DMS79 treated with DMSO at 0.1 percent for 48 hours (cell line): ENCODE measurements around the gene KCNK5.
A peak's percentile ranks its signal among the peaks of the same experiment; 100 is the strongest.

ENCODE experiments used
- DNase-seq: peaks from one replicate; lab custom pipeline; 2025; lab: John Stamatoyannopoulos, UW

The KCNK5 gene, protein sequence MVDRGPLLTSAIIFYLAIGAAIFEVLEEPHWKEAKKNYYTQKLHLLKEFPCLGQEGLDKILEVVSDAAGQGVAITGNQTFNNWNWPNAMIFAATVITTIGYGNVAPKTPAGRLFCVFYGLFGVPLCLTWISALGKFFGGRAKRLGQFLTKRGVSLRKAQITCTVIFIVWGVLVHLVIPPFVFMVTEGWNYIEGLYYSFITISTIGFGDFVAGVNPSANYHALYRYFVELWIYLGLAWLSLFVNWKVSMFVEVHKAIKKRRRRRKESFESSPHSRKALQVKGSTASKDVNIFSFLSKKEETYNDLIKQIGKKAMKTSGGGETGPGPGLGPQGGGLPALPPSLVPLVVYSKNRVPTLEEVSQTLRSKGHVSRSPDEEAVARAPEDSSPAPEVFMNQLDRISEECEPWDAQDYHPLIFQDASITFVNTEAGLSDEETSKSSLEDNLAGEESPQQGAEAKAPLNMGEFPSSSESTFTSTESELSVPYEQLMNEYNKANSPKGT

DNA sequence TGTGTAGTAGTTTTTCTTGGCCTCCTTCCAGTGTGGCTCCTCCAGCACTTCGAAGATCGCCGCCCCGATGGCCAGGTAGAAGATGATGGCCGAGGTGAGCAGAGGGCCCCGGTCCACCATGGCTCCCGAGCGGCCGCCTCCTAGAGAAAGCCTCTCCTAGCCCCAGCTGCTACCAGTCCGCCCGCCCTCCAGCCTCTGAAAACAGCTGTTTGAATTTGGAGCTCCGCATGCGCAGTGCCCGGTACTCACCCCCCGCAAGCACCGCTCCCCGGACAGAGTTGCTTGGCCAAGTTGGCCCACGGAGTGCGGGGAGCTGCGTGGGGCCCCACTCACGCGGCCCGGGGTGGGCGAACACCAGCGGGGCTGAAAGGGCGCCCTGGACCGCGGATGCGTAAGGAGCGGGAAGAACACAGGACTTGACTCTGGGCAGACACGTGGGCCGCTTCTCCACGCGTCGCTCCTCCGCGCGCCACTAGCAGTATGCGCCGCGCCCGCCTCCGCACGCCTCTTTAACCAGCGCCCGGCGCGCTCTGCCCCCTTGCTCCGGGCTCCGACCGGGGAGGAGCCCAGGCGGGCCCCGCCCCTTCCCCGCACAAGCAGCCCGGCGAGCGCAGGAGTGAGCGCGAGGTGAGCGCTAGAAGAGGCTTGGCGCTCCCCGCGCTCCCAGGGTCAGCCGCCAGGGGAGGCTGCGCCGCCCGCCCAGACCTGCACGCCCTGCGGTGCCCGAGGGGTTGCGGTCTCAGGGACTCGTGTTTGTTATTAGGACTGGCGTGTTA is at the start of gene KCNK5:
KCNK5 (minus strand) TSS at position 484 of the 776 bp plus-strand sequence; CDS start at position 120, 364 bp downstream.
- DNase-seq: peak; percentile 66

DNA sequence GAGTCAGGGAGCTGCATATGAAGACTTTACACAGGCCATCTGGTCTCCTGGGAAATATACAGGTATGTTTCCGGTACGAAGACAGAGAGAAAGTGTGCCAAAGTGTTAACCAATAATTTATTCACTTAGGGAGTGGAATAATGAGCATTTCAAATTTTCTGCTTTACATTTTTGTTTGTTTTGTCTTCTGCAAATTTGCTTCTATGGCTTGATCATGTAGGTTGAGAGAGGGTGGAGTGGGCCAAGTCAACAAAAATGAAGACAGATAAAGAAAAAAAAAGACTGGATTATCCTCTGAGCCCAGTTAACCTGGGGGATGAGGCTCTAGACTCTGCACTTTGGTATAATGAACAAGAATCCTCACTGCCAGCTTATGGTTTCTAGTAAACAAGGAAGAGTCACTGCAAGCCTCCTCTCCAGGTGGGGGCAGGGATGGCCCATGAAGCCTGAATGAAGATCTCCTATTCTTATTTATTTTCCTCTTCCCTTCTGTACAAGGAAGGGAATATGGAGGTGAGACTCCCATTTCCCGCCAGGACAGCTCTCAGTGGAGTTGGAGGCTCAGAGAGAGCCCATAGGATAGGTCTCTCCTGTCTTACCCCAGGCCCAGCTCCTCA is 47.2 kb upstream of the KCNK5 start:
- no peak for DNase-seq

DNA sequence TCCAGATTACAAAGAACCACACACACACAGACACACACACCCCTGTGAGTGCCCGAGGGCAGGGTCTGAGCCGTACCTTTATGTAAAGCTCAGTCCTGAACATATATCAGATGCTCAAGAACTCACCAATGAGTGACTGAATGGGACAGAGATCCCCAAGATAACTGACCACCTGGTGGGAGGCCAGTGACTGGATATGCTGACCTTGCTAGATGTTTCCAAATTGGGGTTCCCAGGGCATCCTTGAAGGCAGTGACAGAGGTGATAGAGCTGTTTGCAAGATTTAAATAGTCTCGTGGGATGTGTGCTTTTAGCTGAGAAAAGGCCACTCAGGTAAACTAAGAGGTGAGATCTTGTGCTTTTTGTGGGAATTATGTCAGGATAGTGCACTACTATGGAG is 45.6 kb upstream of the KCNK5 start:
- DNase-seq: no peak

DNA sequence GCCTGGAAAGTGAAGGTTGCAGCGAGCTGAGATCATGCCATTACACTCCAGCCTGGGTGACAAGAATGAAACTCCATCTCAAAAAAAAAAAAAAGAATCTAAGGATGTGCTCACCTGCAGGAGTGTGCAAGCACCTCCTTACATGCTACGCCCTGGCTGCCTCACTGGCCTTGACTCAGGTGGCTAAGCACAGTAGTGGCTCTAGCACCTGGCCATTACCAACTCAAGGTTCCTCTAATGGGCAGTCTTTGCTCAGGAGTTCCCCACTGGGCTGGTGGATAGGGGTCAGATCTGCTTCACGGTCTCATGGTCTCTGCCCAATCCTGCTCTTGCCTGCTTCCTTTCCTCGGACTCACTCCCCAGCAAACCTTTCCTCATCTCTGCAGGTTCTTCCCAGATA is 45.2 kb upstream of the KCNK5 start:
- no peak for DNase-seq

DNA sequence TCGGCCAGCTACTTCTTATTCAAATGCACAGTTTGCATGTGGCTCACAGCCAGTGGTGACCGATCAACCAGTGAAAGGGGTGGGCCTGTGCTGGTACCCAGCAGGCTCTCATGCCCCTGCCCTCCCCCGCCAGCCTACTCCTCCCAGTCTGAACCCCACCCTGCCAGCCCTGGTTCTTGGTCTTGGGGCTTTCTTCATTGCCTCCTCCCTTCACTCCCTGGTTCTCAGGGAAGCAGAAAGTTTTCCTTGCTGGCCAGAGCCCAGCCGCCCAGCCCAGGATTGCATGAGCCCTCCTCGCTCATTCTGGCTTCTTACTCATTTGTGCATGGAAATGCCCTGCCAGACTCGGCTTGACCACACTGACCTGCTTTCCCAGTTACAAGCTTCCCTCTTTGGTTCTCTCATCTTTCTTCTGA is 44.1 kb upstream of the KCNK5 start:
- peak; percentile 9 for DNase-seq

DNA sequence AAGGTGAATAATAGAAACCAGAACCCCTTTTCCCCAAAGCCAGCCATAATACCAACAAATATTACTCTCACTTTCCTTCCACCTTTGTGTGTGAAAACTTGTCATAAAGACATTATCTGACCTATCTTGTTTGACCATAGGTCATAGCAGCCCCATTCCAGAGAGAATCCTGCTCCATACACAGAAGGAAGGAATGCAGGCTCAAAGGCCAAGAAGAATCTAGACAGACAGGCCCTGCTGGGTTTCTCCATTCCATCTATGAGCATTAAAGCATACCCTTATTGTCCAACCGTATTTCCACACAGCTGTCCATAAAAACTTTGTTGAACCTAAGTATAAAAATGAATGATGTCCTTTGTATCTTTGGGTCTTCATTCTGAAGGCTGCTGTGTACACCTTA is 40.7 kb upstream of the KCNK5 start:
- DNase-seq: no peak

DNA sequence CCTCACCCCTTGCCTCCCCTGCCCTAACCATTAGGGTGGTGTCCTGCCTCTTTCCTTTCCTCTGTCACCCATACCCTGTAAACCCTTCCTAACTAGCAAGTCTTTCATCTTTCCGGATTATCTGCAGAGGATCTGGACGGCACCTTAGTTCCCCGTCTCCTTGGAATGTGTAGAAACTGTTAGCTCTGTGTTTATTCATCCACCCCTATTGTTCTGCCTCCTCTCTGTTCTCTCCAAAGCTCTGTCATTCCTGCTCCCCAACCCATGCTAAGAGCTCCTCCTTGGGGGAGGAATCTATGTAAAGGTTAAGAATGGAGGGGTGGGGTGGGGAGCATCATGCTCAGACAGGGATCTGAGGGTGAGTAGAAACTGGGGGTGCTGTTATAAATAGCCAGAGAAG is 39.4 kb upstream of the KCNK5 start:
- no peak for DNase-seq

DNA sequence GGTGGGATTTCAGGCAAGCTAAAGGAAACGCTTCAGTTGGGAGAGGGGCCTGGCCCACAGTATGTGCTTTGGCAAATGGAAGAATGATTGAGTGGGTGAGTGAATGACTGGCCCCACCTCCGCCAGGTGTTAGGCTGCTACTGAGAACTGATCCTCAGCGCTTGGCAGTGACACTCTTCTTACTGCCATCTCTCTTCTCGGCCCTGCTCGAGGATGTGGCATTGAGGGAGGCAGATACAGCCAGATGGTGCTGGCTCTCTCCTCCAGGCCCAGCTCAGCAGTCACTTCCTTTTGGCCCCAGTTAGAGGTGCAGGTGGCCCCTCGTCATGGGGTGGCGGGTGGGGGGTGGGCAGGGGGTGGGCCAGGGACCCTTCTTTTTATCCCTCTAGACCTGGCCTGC is 38.9 kb upstream of the KCNK5 start:
- peak; percentile 14 for DNase-seq

DNA sequence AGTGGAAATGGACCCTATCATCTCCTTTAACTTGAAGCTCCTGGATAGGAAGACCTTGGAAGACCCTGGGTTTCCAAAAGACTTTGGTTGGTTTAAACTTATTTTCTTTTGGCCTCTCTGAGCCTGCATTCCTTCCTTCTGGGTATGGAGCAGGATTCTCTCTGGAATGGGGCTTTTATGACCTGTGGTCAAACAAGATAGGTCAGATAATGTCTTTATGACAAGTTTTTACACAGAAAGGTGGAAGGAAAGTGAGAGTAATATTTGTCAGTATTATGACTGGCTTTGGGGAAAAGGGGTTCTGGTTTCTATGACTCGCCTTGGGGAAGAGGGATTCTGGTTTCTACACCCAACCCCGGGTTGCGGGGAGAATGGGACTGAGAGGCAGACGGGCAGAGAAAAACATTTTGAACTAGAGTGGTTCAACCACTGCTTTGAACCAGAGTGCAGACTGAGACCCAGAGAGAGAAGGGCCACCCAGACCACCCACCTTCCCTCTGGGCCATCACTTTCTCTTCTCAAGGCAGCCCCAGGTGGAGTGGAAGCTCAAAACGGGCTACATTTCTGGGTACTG is 37.6 kb upstream of the KCNK5 start:
- DNase-seq: no peak

DNA sequence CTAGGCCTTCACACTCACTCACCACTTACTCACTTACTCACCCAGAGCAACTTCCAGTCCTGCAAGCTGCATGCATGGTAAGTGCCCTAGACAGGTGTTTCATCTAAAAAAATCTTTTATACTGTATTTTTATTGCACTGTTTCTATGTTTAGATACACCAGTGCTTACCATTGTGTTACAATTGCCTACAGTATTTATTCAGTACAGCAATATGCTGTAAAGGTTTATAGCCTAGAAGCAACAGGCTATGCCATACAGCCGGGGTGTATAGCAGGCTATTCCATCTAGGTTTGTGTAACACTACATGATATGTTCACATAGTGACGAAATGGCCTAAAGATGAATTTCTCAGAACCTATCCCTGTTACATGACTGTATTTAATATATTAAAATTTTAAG is 37.1 kb upstream of the KCNK5 start:
- peak; percentile 64 for DNase-seq

DNA sequence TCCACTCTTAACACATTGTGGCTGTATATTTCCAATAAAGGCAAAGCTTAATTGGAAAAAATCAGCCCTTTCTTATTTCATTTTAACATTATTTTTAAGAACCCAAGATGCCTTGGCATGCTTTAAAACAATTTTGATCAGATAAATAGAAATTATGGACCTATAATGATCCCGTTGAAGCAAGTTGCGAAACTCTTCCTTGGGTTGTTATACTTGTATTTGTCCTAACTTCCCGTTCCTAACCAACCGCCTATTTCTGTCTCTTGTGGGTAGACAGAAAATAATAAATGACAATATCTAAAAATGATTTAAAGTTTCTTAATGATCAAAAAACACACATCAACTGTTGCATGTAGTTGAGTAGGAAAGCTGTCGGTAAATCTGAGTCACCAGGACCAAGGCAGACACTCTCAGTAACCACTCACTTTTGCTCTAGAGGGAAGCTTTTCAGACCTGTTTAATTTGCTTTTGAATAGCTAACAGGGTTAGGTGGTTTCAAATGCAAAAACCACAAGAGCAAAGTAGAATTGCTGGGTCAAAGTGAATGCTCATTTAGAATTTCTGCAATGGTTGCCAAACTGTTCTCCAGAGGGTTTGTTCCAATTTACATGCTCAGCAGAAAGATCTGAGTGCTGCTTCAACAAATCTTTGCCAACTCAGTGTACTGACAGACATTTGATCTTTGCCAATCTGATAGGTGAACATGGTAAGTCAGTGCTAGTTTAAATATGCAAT is 34.2 kb upstream of the KCNK5 start:
- peak; percentile 92 for DNase-seq

DNA sequence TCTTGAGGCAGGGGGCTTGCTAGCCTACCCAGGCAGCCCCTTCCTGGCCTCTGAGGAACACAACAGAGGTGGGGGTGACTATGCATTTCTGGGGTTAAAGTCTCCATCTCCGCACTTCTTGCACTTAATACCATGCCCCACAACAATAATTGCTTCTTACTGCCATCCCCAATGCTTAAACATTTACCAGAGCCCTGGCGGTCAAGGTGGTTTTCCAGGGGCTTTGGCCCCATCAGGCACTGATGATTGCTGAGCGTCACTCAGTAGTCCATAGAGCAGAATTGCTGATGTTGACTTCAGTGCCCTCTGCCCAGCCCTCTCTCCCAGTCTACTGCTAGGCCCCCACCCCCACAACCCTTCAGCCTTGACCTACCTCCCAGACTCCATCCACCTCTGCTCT is 32.5 kb upstream of the KCNK5 start:
- no peak for DNase-seq

DNA sequence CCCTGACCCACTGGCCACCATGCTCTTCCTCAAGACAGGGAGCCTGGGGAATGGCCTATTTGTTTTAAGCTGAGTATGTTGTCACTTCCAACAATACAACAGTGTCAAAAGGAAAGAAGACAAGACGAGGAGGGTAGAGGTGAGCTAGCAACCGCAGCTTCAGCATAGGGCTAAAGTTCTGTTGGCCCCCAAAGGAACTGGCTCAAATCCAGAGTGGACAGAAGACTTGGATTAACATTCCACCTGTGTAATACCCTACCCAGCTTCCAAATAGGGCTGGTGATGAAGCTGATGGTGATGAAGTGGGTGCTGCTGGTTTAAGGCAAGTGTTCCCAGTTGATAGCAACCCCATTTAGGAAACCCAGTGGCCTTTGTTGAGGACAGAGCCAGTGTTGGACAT is 31.7 kb upstream of the KCNK5 start:
- DNase-seq: no peak

DNA sequence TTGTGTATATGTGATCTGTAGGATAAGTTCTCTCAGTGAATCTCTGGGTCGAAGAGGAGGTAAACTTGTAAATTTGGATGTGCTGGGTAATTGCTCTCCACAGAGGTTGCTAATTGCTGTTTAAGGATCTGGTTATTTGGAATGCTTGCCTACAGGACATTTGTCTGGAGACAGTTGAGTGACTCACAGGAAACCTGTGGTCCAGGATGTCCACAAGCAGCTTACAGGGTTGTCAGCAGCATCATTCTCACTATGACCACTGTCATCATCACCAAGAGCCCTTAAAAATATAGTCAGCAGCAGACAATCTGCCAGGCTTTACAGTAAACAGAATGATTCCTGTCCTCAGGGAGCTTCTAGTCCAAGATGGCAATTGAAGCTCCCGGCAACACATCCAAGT is 31.2 kb upstream of the KCNK5 start:
- no peak for DNase-seq

DNA sequence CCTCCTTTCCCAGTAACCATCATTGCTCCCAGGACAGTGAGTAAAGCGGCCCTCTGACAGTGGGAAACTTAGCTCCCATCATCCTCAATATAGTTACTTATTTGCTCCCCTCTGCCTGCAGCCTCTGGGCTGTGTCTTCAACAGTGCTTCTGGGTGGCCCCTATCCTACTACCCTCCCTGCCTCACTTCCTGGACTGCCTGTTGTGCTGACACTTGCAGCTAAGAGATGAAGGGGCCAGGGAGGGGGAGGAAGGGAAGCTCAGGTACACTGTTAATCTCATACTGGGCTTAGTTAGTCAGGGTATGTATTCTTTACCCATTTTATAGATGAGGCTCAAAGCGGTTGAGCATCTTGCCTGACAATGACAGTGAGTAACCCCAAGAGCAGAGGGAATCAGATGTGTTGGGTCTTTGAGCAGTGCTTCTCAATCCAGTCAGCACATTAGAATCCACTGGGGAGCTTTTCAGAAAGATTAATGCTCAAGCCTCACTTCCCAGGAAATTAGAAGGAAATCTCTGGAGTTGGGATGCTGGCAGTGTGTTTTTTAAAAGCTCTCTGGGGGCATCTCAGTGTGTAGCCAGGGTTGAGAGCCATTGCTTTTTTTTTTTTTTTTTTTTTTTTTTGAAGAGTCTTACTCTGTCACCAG is 27.1 kb upstream of the KCNK5 start:
- no peak for DNase-seq

DNA sequence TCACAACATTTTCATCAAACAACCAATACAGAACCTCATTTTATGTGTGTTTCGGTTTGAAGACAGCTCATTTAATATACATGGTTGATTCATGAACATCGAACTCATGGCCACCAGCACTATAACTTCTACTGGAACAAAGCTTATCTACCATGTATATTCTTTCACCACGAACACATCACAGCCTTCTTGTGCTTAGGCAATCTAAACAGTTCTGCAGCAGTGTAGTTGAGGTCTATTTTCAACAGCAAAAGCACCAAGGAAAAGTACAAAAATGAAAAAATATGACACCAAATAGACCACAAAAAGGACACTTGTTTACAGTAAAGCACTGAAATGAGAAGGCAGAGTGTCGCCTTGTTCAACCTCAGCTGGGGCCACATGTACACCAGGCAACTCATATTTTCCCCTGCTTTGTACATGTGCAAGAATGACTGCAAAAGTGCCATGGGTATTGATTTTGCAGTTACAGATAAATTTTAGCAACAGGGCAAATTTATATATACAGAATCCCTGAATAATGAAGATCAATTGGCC is 25.8 kb upstream of the KCNK5 start:
- no peak for DNase-seq

DNA sequence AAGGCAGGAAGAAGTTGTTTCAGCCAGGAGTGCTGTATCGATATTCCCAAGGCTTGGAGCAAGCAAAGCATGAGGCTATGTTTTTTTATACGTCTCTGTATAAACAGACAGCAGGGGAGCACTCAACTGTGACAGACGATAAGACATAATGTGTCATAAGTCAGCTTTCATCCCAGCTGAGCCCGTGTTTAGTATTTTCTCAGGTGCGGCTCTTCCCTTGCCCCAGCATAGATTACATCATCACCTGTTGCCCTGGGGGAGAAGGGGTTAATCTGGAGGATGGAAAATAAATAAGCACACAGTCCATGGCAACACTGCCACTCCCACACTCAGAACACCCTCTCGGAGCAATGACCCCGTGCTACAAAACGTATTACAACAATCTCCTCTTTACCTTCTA is 22.1 kb upstream of the KCNK5 start:
- DNase-seq: no peak

DNA sequence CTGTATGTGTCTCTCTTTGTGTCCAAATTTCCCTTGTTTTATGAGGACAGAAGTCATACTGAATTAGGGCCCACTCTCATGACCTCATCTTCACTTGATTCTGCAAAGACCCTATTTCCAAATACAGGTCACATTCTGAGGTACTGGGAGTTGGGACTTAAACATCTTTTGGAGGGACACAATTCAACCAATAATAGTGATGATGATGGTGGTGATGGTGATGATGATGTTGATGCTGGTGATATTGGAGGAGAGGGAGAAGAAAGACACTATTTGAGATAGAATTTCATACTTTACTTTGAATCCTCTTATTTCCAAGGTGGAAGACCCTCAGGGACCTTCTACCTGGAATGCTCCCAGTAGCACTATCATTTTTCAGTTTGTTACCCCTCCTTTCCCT is 21.2 kb upstream of the KCNK5 start:
- no peak for DNase-seq

DNA sequence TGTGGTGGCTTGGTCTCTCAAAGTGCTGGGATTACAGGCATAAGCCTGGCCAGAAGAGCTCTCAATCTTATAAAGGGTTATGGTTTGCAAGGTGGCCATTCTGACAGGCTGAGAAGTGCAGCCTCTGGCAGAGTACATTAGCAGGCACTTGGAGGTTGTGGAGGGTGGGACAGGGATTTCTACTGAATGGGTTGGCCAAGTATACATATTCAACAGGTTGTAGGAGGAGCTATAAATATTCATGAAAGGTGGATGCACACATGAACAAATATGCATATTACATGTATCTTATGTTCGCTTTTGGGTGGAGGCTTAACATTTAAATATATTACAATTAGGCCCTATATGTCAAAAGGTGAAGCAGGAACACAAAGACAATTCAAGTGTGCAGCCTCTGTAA is 20.0 kb upstream of the KCNK5 start:
- DNase-seq: no peak

DNA sequence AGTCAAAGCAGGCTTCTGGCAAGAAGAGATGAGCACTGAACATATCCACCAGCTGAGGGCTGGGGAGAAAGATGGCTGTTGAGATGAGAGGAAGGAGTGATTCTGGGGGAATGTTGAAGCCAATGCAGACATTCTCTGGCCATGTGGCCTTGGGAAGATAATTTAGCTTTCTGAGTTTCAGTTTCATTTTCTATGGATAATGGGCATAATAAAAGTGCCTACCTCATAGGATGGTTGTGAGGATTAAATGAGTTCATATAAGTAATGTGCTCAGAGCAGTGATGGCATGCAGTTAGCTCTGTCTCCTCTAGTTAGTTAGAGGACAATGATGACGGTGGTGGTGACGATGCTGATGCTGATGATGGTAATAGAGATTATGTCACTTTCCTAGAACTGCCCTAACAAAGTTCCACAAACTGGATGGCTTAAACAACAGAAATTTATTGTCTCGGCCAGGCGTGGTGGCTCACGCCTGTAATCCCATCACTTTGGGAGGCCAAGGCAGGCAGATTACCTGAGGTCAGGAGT is 18.5 kb upstream of the KCNK5 start:
- DNase-seq: no peak

DNA sequence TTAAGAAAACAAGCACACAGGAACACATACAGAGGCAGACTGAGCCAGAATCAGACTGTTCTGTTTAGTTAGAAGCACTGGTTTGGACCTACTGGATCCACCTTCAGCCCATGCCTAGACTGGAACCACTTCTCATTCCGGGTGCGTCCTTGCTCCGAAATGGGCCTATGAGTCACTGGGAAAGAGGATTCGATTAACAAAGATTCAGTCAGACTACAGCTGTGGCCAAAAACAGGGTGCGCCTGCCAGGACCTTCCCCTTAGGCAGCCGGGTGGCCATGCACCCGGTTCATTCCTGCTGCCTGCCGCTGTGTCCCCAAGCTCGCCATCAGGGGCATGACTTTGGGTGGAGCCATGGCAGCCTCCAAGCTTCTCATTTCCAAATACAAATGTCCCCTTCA is 14.5 kb upstream of the KCNK5 start:
- no peak for DNase-seq
